Hematopoietic multipotent progenitor cell treated with erythropoietin and hydrocortisone succinate and interleukin-3 and kit ligand, for 15 days (in vitro differentiated cells): ENCODE measurements around the gene SAT2.
"Not testable (repeated sequence)": the region's sequence is repeated elsewhere in the genome, so short reads cannot be mapped to it uniquely, and the experiment has no call there.

Experiments
- DNase-seq: peaks from one replicate; pipeline ENCODE4 v3.0.0-alpha.2; 2015; ENCODE audit warnings: low spot score

The SAT2 gene

GRCh38 chr17:7633093-7633492, 5.5 kb upstream of the SAT2 start:
- no peak for DNase-seq

- peak; percentile 83 for DNase-seq
These were observed 4.9 kb upstream of the SAT2 start for GRCh38 chr17:7632492-7632894.

- DNase-seq = no peak
These were observed 4.1 kb upstream of the SAT2 start for GRCh38 chr17:7631398-7632380.

GRCh38 chr17:7629939-7630571, 2.4 kb upstream of the SAT2 start, which contains the start of gene SHBG:
TSS of gene SHBG (plus strand) at chr17:7630135. CDS start at chr17:7630173, 38 bp downstream.
- no peak for DNase-seq

- no peak for DNase-seq
These were observed 718 bp downstream of the SAT2 start for GRCh38 chr17:7626956-7627249.

- no peak for DNase-seq
These were observed 1.3 kb downstream of the SAT2 start for GRCh38 chr17:7626307-7626706.

- DNase-seq = not testable (repeated sequence)
These were observed 1.9 kb downstream of the SAT2 start for GRCh38 chr17:7625749-7626148.

- DNase-seq = no peak
These were observed 4.0 kb downstream of the SAT2 start for GRCh38 chr17:7623661-7624060.

- no peak for DNase-seq
These were observed 6.8 kb downstream of the SAT2 start for GRCh38 chr17:7620835-7621234.

GRCh38 chr17:7618608-7619007, 9.0 kb downstream of the SAT2 start:
- DNase-seq = no peak

GRCh38 chr17:7615265-7615747, 12.3 kb downstream of the SAT2 start:
- no peak for DNase-seq

GRCh38 chr17:7614425-7615264, 13.0 kb downstream of the SAT2 start, which contains the start of gene FXR2:
TSS of gene FXR2 (minus strand) at chr17:7614897. CDS start at chr17:7614532, 365 bp downstream.
- peak; percentile 100 for DNase-seq

- peak; percentile 22 for DNase-seq
These were observed 13.7 kb downstream of the SAT2 start for GRCh38 chr17:7613769-7614424.

GRCh38 chr17:7612294-7612640, 15.4 kb downstream of the SAT2 start:
- no peak for DNase-seq

GRCh38 chr17:7611635-7612293, 15.9 kb downstream of the SAT2 start:
- no peak for DNase-seq

- no peak for DNase-seq
These were observed 17.0 kb downstream of the SAT2 start for GRCh38 chr17:7610641-7611040.

- no peak for DNase-seq
These were observed 21.3 kb downstream of the SAT2 start for GRCh38 chr17:7606280-7606679.

GRCh38 chr17:7597561-7597960, 30.1 kb downstream of the SAT2 start:
- DNase-seq = not testable (repeated sequence)

GRCh38 chr17:7593296-7593695, 34.3 kb downstream of the SAT2 start:
- DNase-seq = no peak

GRCh38 chr17:7592422-7593021, 35.1 kb downstream of the SAT2 start:
- no peak for DNase-seq

- no peak for DNase-seq
These were observed 36.0 kb downstream of the SAT2 start for GRCh38 chr17:7591596-7591995.
